Globus pallidus (tissue), 1 donor: ENCODE data around the gene TOM1.

ENCODE experiments used
- DNase-seq: peaks from one replicate; pipeline ENCODE4 v3.0.0-alpha.2; 2015; ENCODE audit warnings: low spot score

TOM1 gene

GRCh38 chr22:35324067-35324466, 24.4 kb downstream of the TOM1 start:
- no peak for DNase-seq

- no peak for DNase-seq
These were observed 25.1 kb downstream of the TOM1 start for GRCh38 chr22:35324762-35325161.

- no peak for DNase-seq
These were observed 25.5 kb downstream of the TOM1 start for GRCh38 chr22:35325209-35325608.

- DNase-seq: no peak
These were observed 27.3 kb downstream of the TOM1 start for GRCh38 chr22:35326854-35327562.

GRCh38 chr22:35327690-35328471, 28.2 kb downstream of the TOM1 start:
- DNase-seq: no peak

GRCh38 chr22:35328472-35328885, 28.8 kb downstream of the TOM1 start:
- DNase-seq: no peak

GRCh38 chr22:35329114-35329847, 29.6 kb downstream of the TOM1 start:
- DNase-seq: no peak

- no peak for DNase-seq
These were observed 30.7 kb downstream of the TOM1 start for GRCh38 chr22:35330258-35330861.

- no peak for DNase-seq
These were observed 32.6 kb downstream of the TOM1 start for GRCh38 chr22:35332278-35332677.

GRCh38 chr22:35333220-35333619, 33.5 kb downstream of the TOM1 start:
- DNase-seq: no peak

- DNase-seq: no peak
These were observed 34.3 kb downstream of the TOM1 start for GRCh38 chr22:35334004-35334403.

GRCh38 chr22:35335468-35335867, 35.8 kb downstream of the TOM1 start:
- DNase-seq: no peak

GRCh38 chr22:35335936-35336781, 36.5 kb downstream of the TOM1 start:
- no peak for DNase-seq

GRCh38 chr22:35337932-35338331, 38.2 kb downstream of the TOM1 start:
- DNase-seq: no peak

GRCh38 chr22:35341090-35341874, 41.6 kb downstream of the TOM1 start:
- no peak for DNase-seq

- DNase-seq: no peak
These were observed 42.7 kb downstream of the TOM1 start for GRCh38 chr22:35342390-35342789.

- no peak for DNase-seq
These were observed 44.2 kb downstream of the TOM1 start for GRCh38 chr22:35343664-35344550.

- DNase-seq: no peak
These were observed 45.4 kb downstream of the TOM1 start for GRCh38 chr22:35344956-35345690.
